ENCODE data around the gene DCAF7.

DNA sequence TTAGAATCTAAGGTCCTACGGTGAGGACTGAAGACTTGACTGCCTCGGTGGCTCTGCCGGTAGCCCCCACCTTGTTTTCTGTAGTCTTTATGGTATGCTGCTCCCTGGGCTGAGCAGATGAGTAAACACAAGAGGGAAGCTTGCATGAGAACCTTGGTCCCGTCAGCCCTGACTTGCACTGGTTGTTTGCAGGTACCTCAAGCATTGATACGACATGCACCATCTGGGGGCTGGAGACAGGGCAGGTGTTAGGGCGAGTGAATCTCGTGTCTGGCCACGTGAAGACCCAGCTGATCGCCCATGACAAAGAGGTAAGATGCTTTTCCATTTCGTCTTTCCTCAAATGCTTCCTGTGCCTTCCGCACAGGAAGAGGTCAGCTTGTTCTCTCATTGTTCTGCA lies 29.4 kb downstream of the DCAF7 start:
- TF ChIP-seq, protein P1, sequence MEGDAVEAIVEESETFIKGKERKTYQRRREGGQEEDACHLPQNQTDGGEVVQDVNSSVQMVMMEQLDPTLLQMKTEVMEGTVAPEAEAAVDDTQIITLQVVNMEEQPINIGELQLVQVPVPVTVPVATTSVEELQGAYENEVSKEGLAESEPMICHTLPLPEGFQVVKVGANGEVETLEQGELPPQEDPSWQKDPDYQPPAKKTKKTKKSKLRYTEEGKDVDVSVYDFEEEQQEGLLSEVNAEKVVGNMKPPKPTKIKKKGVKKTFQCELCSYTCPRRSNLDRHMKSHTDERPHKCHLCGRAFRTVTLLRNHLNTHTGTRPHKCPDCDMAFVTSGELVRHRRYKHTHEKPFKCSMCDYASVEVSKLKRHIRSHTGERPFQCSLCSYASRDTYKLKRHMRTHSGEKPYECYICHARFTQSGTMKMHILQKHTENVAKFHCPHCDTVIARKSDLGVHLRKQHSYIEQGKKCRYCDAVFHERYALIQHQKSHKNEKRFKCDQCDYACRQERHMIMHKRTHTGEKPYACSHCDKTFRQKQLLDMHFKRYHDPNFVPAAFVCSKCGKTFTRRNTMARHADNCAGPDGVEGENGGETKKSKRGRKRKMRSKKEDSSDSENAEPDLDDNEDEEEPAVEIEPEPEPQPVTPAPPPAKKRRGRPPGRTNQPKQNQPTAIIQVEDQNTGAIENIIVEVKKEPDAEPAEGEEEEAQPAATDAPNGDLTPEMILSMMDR (IDR thresholded peaks at IDR 0.05; ENCODE audit: low read depth, low read length, poor library complexity, severe bottlenecking): no peak
- TF ChIP-seq EZH2phosphoT487 (IDR thresholded peaks at IDR 0.05; ENCODE audit: borderline replicate concordance, low read length): no peak
